GM12878 (cell line): ENCODE data around the gene TNKS2. TPM values are rescaled to one million over a fixed set of nuclear protein-coding genes. Genes with fewer than 3 reads are reported as not detected.

Experiments
- ATAC-seq: fragments of 200-7000 bp; cut with Tn5 transposase; 3 replicates; pipeline ENCODE4 v1.9.1; 2020; ENCODE audit warnings: mild to moderate bottlenecking, moderate library complexity
- BruUV-seq: library from RNA; stranded (reverse); fragments of 400-500 nt; replicated peaks from 2 replicates; lab custom pipeline; 2021; lab: Mats Ljungman, UMichigan
- CTCF ChIA-PET: fragments of 300-600 bp; sonication (Branson Sonifier 250); formaldehyde crosslinking; extraction: SDS; loops from one replicate; lab custom pipeline; 2021; ENCODE audit warnings: inconsistent platforms; lab: Yijun Ruan, JAX
- POLR2A ChIA-PET: fragments of 350-600 bp; formaldehyde crosslinking; extraction: SDS; loops from one replicate; lab custom pipeline; 2021; ENCODE audit warnings: inconsistent platforms; lab: Charles Lee
- RAD21 ChIA-PET: fragments of 300-600 bp; sonication (Branson Sonifier 250); formaldehyde crosslinking; loops from one replicate; lab custom pipeline; 2023; ENCODE audit warnings: antibody characterized with exemption; ENCODE audit not compliant: unreplicated experiment; lab: Charles Lee
- SMC1A ChIA-PET: fragments of 300-600 bp; sonication (Branson Sonifier 250); formaldehyde crosslinking; loops from one replicate; lab custom pipeline; 2023; ENCODE audit not compliant: unreplicated experiment, uncharacterized antibody; lab: Charles Lee
- DNase-seq: peaks from one replicate; pipeline ENCODE4 v3.0.0-alpha.2; 2011; ENCODE audit warnings: low read depth, low spot score
- FAIRE-seq: peaks from 3 replicates; lab custom pipeline; 2011; peaks lifted over from hg19 to GRCh38; lab: Jason Lieb, UNC
- H2AFZ ChIP-seq: 2 replicates; pipeline ENCODE4 v1.6.0; 2011; ENCODE audit warnings: low read depth, low read length, control low read depth; ENCODE audit not compliant: control insufficient read depth
- H3K27ac ChIP-seq: 2 replicates; pipeline ENCODE4 v1.5.1; 2011; ENCODE audit warnings: control low read depth; ENCODE audit not compliant: control insufficient read depth, insufficient read depth
- H3K27me3 ChIP-seq, 2 experiments: replicated peaks in 1 of 2; 2 replicates each; pipeline versions ENCODE4 v1.6.0 to v1.6.1; 2011; ENCODE audit warnings: low read length in 1 of 2; ENCODE audit not compliant: control insufficient read depth in 2 of 2, insufficient read depth in 2 of 2
- H3K36me3 ChIP-seq, 2 experiments: 2 replicates each; pipeline ENCODE4 v1.5.1; 2011; ENCODE audit warnings: low read length in 1 of 2; ENCODE audit not compliant: control insufficient read depth in 2 of 2, insufficient read depth in 2 of 2
- H3K4me1 ChIP-seq: 2 replicates; pipeline ENCODE4 v1.6.1; 2011; ENCODE audit warnings: mild to moderate bottlenecking, low read length, moderate library complexity, mixed read lengths; ENCODE audit not compliant: control insufficient read depth, insufficient read depth
- H3K4me2 ChIP-seq: 2 replicates; pipeline ENCODE4 v1.6.0; 2011; ENCODE audit warnings: control low read depth; ENCODE audit not compliant: control insufficient read depth, insufficient read depth
- H3K4me3 ChIP-seq: fragments of 200-600 bp; sonication (generic); 2 replicates; pipeline ENCODE4 v1.5.1; 2016
- H3K79me2 ChIP-seq: 2 replicates; pipeline ENCODE4 v1.6.0; 2011; ENCODE audit warnings: low read length; ENCODE audit not compliant: control insufficient read depth, insufficient read depth
- H3K9ac ChIP-seq: 2 replicates; pipeline ENCODE4 v1.8.0; 2011; ENCODE audit warnings: low read length, control low read depth, mixed read lengths; ENCODE audit not compliant: control insufficient read depth, insufficient read depth
- H3K9me3 ChIP-seq: replicated peaks from 3 replicates; pipeline ENCODE4 v1.5.1; 2011; ENCODE audit warnings: mild to moderate bottlenecking, low read length; ENCODE audit not compliant: control insufficient read depth, insufficient read depth
- H4K20me1 ChIP-seq: 2 replicates; pipeline ENCODE4 v1.6.0; 2011; ENCODE audit not compliant: control insufficient read depth, insufficient read depth
- BACH1 ChIP-seq: fragments of 450-650 bp; IDR thresholded peaks from 2 replicates; pipeline ENCODE4 v1.6.1; 2017; ENCODE audit warnings: mild to moderate bottlenecking, borderline replicate concordance
- BHLHE40 ChIP-seq, 2 experiments: fragments of 450-650 bp in 1 of 2; IDR thresholded peaks; 2 replicates each; pipeline ENCODE4 v1.6.1; 2011 to 2017; ENCODE audit warnings: low read depth in 2 of 2, borderline replicate concordance in 1 of 2, improper control_type of control experiment in 1 of 2, low read length in 1 of 2, mild to moderate bottlenecking in 1 of 2
- CBX3 ChIP-seq: fragments of 200-600 bp; sonication (generic); IDR thresholded peaks from 2 replicates; pipeline ENCODE4 v1.6.1; 2016; ENCODE audit warnings: low read depth, borderline replicate concordance
- HCFC1 ChIP-seq: fragments of 150-350 bp; IDR thresholded peaks from 2 replicates; pipeline ENCODE4 v1.6.1; 2014; ENCODE audit warnings: low read length
- IRF3 ChIP-seq: fragments of 450-650 bp; IDR thresholded peaks from 2 replicates; pipeline ENCODE4 v1.6.1; 2014; ENCODE audit warnings: mild to moderate bottlenecking
- MEF2B ChIP-seq: fragments of 450-650 bp; IDR thresholded peaks from 2 replicates; pipeline ENCODE4 v1.6.1; 2018; ENCODE audit warnings: mild to moderate bottlenecking, moderate library complexity; ENCODE audit not compliant: partially characterized antibody, poor library complexity, severe bottlenecking
- MXI1 ChIP-seq: fragments of 150-350 bp; IDR thresholded peaks from 2 replicates; pipeline ENCODE4 v1.6.1; 2011; ENCODE audit warnings: low read depth, mild to moderate bottlenecking, inconsistent platforms, low read length, improper control_type of control experiment
- ZBTB33 ChIP-seq: fragments of 450-650 bp; IDR thresholded peaks from 2 replicates; pipeline ENCODE4 v1.6.1; 2017; ENCODE audit warnings: mild to moderate bottlenecking
- ZNF24 ChIP-seq: fragments of 450-650 bp; IDR thresholded peaks from 2 replicates; pipeline ENCODE4 v1.6.1; 2017; ENCODE audit warnings: antibody characterized with exemption, mild to moderate bottlenecking
- WGBS: methylation state at CpG from one replicate; pipeline ENCODE4 v1.1.6; 2016; ENCODE audit warnings: low lambda C conversion rate; ENCODE audit not compliant: insufficient replicate concordance, insufficient coverage; ENCODE audit errors: missing lambda C conversion rate; 5-methylcytosine and 5-hydroxymethylcytosine counted together
- in situ Hi-C: fragments of 300-500 bp; cut with MboI; formaldehyde crosslinking; loops from 9 replicates; pipeline ENCODE4 v1.14.3; 2018; ENCODE audit warnings: mixed read lengths
- intact Hi-C: fragments of 100-400 bp; cut with micrococcal nuclease; formaldehyde crosslinking; loops from one replicate; pipeline ENCODE4 v1.14.2; 2022; ENCODE audit not compliant: unreplicated experiment
- polyA plus RNA-seq, 11 experiments: library from polyadenylated mRNA; depleted of rRNA in 4 of 11; unstranded in 6 of 11; stranded (reverse) in 5 of 11; fragments of >200 nt; fragmentation: Nextera tagmentation in 4 of 11; fragmentation: Illumina TruSeq in 1 of 11; extraction: Ambion mirVana in 4 of 11; extraction: Trizol in 1 of 11; gene quantifications; 1 replicate in 1 of 11; 2 replicates in 10 of 11; pipeline versions ENCODE4 v1.2.1 to v1.2.3, GENCODE V29; 2011 to 2016; ENCODE audit warnings: inconsistent platforms in 2 of 11, missing spikeins in 2 of 11, low read depth in 1 of 11
- total RNA-seq, 4 experiments: library from RNA; depleted of rRNA in 3 of 4; stranded (reverse); fragments of >200 nt in 3 of 4; fragmentation: Illumina TruSeq in 1 of 4; extraction: Trizol in 1 of 4; gene quantifications; 2 replicates each; pipeline versions ENCODE4 v1.2.1 to v1.2.3, GENCODE V29; 2013 to 2021
- TF ChIP-seq, protein P1 (sequence below): IDR thresholded peaks from 2 replicates; pipeline ENCODE4 v1.6.1; 2012; ENCODE audit warnings: low read depth, low read length, improper control_type of control experiment

Gene TNKS2
- total and polyA plus RNA-seq, 10 of the 15 experiments (the other 5 are each of a cell fraction or from before 2014, with no cell fraction given): 2.9 to 24.2 (median 6.9) TPM

DNA sequence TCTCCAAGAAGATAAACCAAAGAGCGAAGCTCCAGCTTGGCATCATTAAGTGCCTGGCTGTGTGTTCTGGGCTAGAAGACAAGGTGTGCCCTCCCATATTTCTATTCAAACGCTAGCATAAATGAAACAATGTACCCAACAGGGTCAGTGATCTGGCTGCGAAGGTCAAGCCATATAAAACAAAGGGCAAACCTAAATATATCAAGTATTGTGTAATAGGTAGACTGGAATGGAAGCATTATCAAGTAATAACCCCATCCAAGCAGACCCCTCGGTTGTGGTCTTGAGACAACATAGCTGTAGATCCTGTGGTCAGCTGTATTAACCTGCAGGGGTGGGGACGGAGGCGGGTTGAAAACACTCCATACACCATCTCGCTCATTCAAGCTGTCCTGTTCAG, 31.6 kb upstream of the TNKS2 start:
- intact Hi-C loops (no loop called here), in situ Hi-C loops (no loop called here)
- TF ChIP-seq IRF3: no peak
- Histone ChIP-seq H4K20me1 (no peaks in the 10 kb centered on the region), H3K36me3 (no peaks in the 10 kb centered on the region), H3K9me3 (no peaks in the 10 kb centered on the region), H3K4me1 (no peaks in the 10 kb centered on the region), H2AFZ (no peak overlapping the region), H3K9ac (no peak overlapping the region), H3K4me3 (no peak overlapping the region), H3K79me2 (no peaks in the 10 kb centered on the region), H3K4me2 (no peak overlapping the region), H3K27ac (no peak overlapping the region), H3K27me3 (no peaks in the 10 kb centered on the region; a peak in 1 of 4 replicates)
- no TSS peak for BruUV-seq
- FAIRE-seq (no peak), DNase-seq (no peak), ATAC-seq (no peak)
- RAD21 ChIA-PET: no interaction called here
- POLR2A ChIA-PET: no interaction called here
- SMC1A ChIA-PET: interaction anchor here (1.5 kb wide), 1 partner anchor 8 kb away, joined by 5 read pairs; no protein-coding TSS in a partner anchor
- 36% methylated on average over 7 of the region's 7 CpGs for WGBS
- CTCF ChIA-PET: no interaction called here

DNA sequence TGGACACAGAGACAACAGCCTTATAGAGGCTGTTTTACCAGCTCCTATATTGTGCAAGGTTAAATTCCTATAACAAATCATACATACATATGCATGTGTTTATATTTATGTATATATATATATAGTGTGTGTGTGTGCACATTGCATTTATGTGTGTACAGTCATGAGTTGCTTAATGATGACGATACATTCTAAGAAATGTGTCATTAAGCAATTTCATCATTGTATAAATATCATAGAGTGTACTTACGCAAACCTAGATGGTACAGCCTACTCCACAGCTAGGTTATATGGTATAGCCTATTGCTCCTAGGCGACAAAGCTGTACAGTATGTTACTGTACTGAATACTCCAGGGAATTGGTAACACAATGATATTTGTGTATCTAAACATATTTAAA, 30.1 kb upstream of the TNKS2 start:
- BruUV-seq: no TSS peak
- no peak for TF ChIP-seq BACH1
- TF ChIP-seq MEF2B: no peak
- TF ChIP-seq, protein P1, sequence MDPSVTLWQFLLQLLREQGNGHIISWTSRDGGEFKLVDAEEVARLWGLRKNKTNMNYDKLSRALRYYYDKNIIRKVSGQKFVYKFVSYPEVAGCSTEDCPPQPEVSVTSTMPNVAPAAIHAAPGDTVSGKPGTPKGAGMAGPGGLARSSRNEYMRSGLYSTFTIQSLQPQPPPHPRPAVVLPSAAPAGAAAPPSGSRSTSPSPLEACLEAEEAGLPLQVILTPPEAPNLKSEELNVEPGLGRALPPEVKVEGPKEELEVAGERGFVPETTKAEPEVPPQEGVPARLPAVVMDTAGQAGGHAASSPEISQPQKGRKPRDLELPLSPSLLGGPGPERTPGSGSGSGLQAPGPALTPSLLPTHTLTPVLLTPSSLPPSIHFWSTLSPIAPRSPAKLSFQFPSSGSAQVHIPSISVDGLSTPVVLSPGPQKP: no peak
- TF ChIP-seq CBX3: no peak
- TF ChIP-seq BHLHE40 (IDR thresholded peaks at IDR 0.05; ENCODE audit: borderline replicate concordance in 1 of 2, low read depth in 2 of 2, low read length in 1 of 2): no peak
- no peak for TF ChIP-seq ZBTB33
- TF ChIP-seq ZNF24: no peak
- no peak for TF ChIP-seq MXI1
- TF ChIP-seq HCFC1: no peak
- TF ChIP-seq, all 136 proteins: peak for 0
- H3K27me3 ChIP-seq: no peaks in the 10 kb centered on the region; a peak in 1 of 4 replicates
- no peaks in the 10 kb centered on the region for H3K4me1 ChIP-seq
- DNase-seq (no peak), FAIRE-seq (no peak), ATAC-seq (no peak)
- ChIA-PET POLR2A (no interaction called here), RAD21 (no interaction called here), CTCF (interaction anchor here (1.1 kb wide), 1 partner anchor 9 kb away, joined by 3 read pairs; no protein-coding TSS in a partner anchor), SMC1A (interaction anchor here (0.8 to 1.5 kb wide), 2 partner anchors 9 to 20 kb away, joined by 3 to 5 read pairs; no protein-coding TSS in a partner anchor)
- H3K36me3 ChIP-seq: no peaks in the 10 kb centered on the region
- H2AFZ ChIP-seq: no peak overlapping the region
- no peak overlapping the region for H3K27ac ChIP-seq
- H3K4me2 ChIP-seq: no peak overlapping the region
- no peaks in the 10 kb centered on the region for H4K20me1 ChIP-seq
- H3K79me2 ChIP-seq: no peaks in the 10 kb centered on the region
- H3K9ac ChIP-seq: no peak overlapping the region
- in situ Hi-C loops: no loop called here
- WGBS: 72% methylated on average over 3 of the region's 3 CpGs
- no peak overlapping the region for H3K4me3 ChIP-seq
- H3K9me3 ChIP-seq: no peaks in the 10 kb centered on the region
- intact Hi-C loops: no loop called here
